HG03521 (cell line): ENCODE measurements around the gene GLRX2.

Experiments used
- ATAC-seq: cut with Tn5 transposase; IDR thresholded peaks from one replicate; pipeline ENCODE4 v1.9.1; 2021; ENCODE audit warnings: mild to moderate bottlenecking, moderate library complexity; ENCODE audit not compliant: unreplicated experiment

Gene GLRX2

GRCh38 chr1:193113258-193113991, 8.2 kb upstream of the GLRX2 start:
- no peak for ATAC-seq

DNA sequence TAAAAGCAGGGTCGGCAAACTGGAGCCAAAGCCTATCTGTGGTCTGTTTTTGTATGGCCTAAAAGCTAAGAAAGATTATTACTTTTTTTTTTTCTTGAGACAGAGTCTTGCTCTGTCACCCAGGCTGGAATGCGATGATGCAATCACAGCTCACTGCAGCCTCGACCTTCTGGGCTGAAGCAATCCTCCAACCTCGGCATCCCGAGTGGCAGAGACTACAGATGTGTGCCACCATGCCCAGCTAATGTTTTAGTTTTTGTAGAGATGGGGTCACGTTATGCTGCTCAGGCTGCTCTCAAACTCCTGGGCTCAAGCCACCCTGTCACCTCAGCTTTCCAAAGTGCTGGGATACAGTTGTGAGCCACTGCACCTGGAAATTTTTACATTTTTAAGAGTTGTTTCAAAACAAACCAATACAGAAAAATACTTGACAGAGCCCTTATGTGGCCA, 6.5 kb upstream of the GLRX2 start:
- no peak for ATAC-seq

GRCh38 chr1:193110864-193111263, 5.7 kb upstream of the GLRX2 start:
- ATAC-seq: no peak

DNA sequence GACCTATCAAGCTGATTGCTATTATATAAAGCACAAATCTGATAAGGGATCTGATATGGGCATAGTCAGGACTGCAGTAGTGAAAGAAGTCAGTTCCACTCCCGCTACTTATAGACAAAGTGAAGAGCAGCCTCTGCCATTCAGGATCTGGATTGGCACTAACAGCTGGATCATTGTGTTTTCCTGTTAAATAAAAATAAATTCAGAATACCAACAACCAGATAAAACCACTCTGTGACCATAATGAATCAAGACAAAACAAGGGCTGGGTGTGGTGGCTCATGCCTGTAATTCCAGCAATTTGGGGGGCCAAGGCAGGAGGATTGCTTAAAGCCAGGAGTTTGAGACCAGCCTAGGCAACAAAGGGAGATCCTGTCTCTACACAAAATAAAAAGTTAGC, 5.0 kb upstream of the GLRX2 start:
- ATAC-seq: no peak

GRCh38 chr1:193109619-193110018, 4.4 kb upstream of the GLRX2 start:
- ATAC-seq: no peak

DNA sequence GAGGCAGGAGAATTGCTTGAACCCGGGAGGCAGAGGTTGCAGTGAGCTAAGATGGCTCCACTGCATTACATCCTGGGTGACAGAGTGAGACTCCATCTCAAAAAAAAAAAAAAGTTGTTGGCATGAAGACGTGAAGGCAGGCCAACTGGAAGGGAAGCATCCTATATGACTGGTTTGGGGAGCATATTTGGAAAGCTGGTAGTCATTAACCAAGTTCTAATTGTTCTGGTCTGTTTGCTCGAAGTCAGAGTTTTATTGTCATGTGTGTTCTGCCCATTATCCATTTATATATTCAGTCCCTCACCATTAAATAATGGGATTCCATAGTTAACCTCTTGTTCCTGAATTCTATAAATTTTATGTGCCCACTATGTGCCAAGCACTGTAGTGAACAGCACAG, 3.3 kb upstream of the GLRX2 start:
- ATAC-seq: no peak

DNA sequence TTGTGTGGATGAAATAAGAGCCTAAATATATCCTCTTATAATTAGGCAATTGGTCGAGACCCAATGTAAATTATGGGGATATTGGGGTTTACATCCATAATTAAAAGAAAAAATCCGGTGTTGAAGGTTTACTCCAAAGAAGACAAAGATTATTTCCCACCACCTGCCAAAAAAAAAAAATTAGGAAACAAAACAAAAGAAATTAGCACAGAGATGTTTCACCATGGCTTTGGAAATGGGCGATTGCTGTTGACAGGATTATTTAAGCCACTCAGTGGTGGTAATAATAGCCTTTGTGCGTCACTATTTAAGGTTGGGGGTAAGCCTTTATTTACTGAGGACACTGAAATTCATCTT, 585 bp upstream of the GLRX2 start:
- ATAC-seq: no peak

DNA sequence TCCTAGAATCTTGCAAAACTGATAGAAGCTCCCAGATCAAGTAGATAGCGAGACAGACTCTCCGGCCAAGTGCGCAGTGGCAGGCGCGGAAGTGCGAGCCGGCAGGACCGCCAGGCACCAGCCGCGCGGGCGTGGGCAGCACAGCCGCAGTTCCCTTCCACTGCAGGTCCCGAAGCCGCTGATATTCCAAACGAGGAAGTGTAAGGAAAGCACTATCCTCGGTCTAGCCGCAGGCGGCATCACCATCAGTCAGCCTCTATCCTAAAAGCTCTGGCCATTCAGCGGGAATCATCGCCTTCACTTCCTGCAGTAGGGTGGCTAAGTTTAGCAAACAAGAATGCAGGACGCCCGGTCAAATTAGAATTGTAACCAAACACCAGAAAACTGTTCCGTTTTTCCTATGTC, 710 bp downstream of the GLRX2 start:
- peak; percentile 28 for ATAC-seq

- ATAC-seq: no peak
Measured at GRCh38 chr1:193103759-193104501, 1.3 kb downstream of the GLRX2 start.

DNA sequence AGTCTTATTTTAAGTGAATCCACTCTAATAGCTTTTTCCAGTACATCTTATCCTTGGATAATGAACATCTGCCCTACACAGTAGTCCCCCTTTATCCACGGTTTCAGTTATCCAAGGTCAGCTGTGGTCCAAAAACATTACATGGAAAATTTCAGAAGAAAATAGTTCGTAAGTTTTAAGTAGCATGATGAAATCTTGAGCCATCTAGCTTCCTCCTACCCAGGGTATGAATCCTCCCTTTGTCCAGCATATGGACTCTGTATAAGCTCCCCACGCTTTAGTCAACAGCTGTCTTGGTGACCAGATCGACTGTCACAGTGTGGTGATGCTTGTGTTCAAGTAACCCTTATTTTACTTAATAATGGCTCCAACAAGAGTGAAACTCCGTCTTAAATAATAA, 2.6 kb downstream of the GLRX2 start:
- no peak for ATAC-seq

DNA sequence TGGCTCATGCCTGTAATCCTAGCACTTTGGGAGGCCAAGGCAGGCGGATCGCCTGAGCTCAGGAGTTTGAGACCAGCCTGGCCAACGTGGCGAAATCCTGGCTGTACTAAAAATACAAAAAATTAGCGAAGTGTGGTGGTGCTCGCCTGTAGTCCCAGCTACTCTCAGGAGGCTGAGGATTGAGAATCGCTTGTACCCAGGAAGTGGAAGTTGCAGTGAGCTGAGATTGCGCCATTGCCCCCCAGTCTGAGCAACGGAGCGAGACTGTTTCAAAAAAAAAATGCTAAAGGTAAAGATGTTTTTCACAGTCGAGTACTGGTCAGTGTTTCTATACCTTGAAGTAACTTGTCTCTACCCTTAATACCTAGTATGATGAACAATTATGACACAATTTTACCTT, 11.1 kb downstream of the GLRX2 start:
- ATAC-seq: no peak

- no peak for ATAC-seq
Measured at GRCh38 chr1:193090865-193091264, 14.3 kb downstream of the GLRX2 start.

GRCh38 chr1:193087893-193088292, 17.3 kb downstream of the GLRX2 start:
- no peak for ATAC-seq

DNA sequence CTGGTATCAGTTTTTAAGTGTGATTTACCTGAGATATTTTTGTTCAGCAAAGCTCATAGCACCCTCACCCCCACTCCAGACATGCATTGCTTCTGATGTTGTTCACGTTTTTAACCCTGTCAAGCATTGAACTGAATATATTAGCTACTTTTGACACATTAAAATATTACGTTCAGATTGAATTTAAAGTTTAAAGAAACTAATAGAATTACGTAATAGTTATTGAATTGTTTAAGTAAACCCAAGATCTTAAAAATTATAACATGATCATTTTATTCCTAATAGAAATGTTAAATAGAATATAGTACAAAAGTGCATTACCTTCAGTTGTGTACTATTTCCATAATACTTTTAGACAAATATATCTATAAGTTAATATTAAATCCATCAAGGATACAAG, 18.9 kb downstream of the GLRX2 start:
- ATAC-seq: no peak

DNA sequence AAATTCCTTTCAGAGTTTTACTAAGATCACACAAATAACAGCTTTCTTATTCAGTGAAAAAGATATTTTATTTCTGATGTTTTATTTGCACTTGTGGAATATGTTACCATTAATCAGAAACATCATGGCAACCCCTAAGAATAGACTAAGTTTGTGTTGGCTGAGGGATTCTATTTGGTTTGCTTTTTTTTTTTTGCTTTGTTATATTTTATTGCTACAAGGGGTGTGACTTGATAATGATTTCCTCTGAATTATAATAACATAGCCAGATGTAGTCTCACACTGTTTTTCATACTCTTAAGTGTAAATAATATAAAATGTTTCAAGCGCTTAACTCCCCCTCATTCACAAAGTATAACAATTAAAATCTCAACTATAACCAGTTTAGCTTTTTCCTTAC, 20.0 kb downstream of the GLRX2 start:
- no peak for ATAC-seq

GRCh38 chr1:193083365-193084088, 21.7 kb downstream of the GLRX2 start:
- ATAC-seq: peak; percentile 95

- ATAC-seq: no peak
Measured at GRCh38 chr1:193079187-193079586, 26.0 kb downstream of the GLRX2 start.

DNA sequence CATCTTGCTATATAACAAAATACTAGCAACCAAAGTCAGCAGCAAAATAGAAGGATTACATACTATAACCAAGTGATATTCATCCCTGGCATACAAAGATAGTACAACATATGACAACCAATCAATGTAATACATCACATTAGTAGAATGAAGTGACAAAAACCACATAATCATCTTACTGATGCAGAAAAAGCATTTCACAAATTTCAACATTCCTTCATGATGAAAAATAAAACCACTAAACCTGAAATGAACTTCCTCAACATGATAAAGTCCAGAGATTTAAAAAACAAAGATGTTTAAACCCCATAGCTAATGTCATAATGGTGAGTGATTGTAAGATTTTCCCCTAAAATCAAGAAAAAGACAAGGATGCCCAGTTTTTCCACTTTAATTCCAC, 27.2 kb downstream of the GLRX2 start:
- ATAC-seq: no peak

DNA sequence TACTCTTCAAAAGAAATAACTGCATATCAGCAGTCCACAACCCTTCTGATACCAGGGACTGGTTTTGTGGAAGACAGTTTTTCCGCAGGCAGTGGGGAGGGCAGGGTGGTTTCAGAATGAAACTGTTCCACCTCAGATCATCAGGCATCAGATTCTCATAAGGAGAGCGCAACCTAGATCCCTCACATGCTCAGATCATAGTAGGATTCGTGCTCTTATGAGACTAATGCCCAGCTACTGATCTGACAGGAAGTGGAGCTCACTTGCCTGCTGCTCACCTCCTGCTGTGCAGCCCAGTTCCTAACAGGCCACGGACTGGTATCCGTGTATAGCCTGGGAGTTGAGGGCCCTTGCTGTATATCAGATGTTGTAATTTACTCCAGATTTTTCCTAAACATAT, 34.3 kb downstream of the GLRX2 start:
- no peak for ATAC-seq

DNA sequence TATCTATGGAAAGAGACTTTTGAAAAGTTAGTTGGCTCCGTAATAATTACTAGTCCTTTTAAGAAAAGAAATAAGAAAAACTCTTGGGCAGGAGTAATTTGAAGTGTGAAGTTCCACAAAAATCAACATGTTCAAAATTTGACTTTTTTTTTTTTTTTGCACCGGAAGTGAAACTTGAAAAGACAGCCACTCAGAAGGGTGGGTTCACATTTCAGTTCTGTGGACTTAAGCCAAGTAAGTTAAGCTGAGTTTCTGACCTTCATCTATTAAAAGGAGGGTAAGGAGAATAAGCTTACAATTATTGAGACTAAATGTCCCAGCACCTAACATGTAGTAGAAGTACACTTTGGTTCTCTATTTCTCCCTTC, 34.8 kb downstream of the GLRX2 start:
- ATAC-seq: no peak

DNA sequence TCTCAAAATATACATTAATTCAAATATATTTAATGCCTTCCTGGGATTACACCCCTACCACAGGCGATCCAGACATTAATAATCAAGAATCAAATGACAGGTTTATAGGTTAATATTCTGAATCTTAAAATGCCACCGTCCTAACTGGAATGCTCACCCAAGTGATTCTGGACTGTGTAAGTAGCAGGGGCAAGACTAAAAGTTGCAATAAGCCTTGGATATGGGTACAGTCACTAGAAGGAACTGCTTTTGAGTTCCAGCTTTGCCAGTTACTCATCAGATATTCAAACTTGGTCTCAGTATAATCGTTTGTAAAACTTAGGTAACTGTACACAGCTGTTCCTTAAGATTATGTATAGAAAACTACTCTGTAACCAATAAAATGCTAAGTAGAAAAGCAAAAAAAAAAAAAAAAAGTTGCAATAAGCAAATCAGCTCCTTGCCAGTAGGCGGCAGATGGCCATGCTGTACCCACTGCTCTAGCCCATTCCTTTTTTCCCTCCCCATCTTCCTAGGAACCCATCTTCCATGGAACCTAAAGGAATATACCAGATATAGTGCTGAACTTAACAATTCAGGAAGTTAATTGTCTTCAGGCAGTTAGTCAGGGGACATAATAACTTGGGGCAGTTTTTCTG, 35.3 kb downstream of the GLRX2 start:
- peak; percentile 24 for ATAC-seq

GRCh38 chr1:193068013-193068412, 37.2 kb downstream of the GLRX2 start:
- ATAC-seq: no peak
